Kasumi-1 (cell line): ENCODE results near the gene GATAD2B.

Experiments used
- DNase-seq, 2 experiments: peaks; one replicate each; lab custom pipeline; 2025; lab: John Stamatoyannopoulos, UW

The GATAD2B gene

GRCh38 chr1:153951183-153951582 is 28.4 kb upstream of the GATAD2B start:
- DNase-seq: no peak

GRCh38 chr1:153946622-153947241 is 24.0 kb upstream of the GATAD2B start, which contains the start of gene DENND4B:
Gene DENND4B, minus strand, starts transcription at chr1:153946718. Its CDS starts 2,344 bp downstream, at chr1:153944374.
- DNase-seq: peak; percentile 61 to 71

- peak; percentile 87 to 91 for DNase-seq
Measured at GRCh38 chr1:153945795-153946621, 23.2 kb upstream of the GATAD2B start.

- DNase-seq: peak; percentile 92 to 93
Measured at GRCh38 chr1:153945131-153945794, 22.5 kb upstream of the GATAD2B start.

- DNase-seq: no peak
Measured at GRCh38 chr1:153944827-153945117, 22.0 kb upstream of the GATAD2B start.

- no peak for DNase-seq
Measured at GRCh38 chr1:153944005-153944826, 21.4 kb upstream of the GATAD2B start.

GRCh38 chr1:153942766-153943549 is 20.2 kb upstream of the GATAD2B start:
- DNase-seq: no peak

- DNase-seq: no peak
Measured at GRCh38 chr1:153941826-153942725, 19.3 kb upstream of the GATAD2B start.

- DNase-seq: no peak
Measured at GRCh38 chr1:153940756-153941155, 18.0 kb upstream of the GATAD2B start.

GRCh38 chr1:153939476-153939875 is 16.7 kb upstream of the GATAD2B start:
- no peak for DNase-seq

GRCh38 chr1:153938996-153939395 is 16.2 kb upstream of the GATAD2B start:
- no peak for DNase-seq

GRCh38 chr1:153937331-153937730 is 14.6 kb upstream of the GATAD2B start:
- DNase-seq: no peak

GRCh38 chr1:153936011-153936802 is 13.4 kb upstream of the GATAD2B start:
- no peak for DNase-seq

- no peak for DNase-seq
Measured at GRCh38 chr1:153934746-153935145, 12.0 kb upstream of the GATAD2B start.

GRCh38 chr1:153933955-153934354 is 11.2 kb upstream of the GATAD2B start:
- DNase-seq: no peak

- no peak for DNase-seq
Measured at GRCh38 chr1:153933430-153933829, 10.7 kb upstream of the GATAD2B start.

GRCh38 chr1:153932156-153933131 is 9.7 kb upstream of the GATAD2B start:
- no peak for DNase-seq
